ENCODE measurements around the gene IGFBP7. TPM values are rescaled to one million over a fixed set of nuclear protein-coding genes. Genes with fewer than 3 reads are reported as not detected.

The IGFBP7 gene
- total RNA-seq, 1 donor from 2014 or later = 3,484 TPM

DNA sequence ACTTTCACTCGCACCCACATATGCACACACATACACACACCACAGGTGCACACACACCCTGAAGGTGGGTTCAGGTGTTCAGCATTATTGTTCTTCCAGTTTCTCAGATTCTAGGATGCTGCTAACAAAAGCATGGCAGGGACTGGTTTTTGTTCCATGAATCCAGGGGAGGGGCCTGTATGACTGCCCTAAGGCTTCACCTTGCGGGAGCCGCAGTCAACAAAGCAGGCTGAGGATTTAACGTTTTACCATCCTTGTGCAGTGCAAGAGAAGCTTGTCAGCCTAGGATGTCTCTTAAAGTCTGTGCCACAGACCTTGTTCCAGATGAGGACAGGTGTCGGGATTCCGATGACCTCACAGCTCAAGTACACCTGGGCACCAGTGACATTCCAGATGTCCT, 69.7 kb downstream of the IGFBP7 start:
- Mint-ChIP-seq H3K36me3 (ENCODE audit: unreplicated experiment) (peaks cover 52% of the 10 kb centered on the region), H3K9me3 (ENCODE audit: unreplicated experiment) (no peaks in the 10 kb centered on the region), H3K4me1 (ENCODE audit: unreplicated experiment) (peaks cover 91% of the 10 kb centered on the region), H3K27me3 (ENCODE audit: unreplicated experiment) (no peaks in the 10 kb centered on the region), H3K4me3 (ENCODE audit: unreplicated experiment) (peak overlapping the region; percentile 10), H3K27ac (ENCODE audit: unreplicated experiment) (peak overlapping the region; percentile 92)
- TF ChIP-seq, protein P1, sequence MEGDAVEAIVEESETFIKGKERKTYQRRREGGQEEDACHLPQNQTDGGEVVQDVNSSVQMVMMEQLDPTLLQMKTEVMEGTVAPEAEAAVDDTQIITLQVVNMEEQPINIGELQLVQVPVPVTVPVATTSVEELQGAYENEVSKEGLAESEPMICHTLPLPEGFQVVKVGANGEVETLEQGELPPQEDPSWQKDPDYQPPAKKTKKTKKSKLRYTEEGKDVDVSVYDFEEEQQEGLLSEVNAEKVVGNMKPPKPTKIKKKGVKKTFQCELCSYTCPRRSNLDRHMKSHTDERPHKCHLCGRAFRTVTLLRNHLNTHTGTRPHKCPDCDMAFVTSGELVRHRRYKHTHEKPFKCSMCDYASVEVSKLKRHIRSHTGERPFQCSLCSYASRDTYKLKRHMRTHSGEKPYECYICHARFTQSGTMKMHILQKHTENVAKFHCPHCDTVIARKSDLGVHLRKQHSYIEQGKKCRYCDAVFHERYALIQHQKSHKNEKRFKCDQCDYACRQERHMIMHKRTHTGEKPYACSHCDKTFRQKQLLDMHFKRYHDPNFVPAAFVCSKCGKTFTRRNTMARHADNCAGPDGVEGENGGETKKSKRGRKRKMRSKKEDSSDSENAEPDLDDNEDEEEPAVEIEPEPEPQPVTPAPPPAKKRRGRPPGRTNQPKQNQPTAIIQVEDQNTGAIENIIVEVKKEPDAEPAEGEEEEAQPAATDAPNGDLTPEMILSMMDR (IDR thresholded peaks at IDR 0.05) = no peak
- no peak for DNase-seq (ENCODE audit: extremely low spot score, unreplicated experiment)

- H3K9me3 Mint-ChIP-seq (ENCODE audit: unreplicated experiment) = no peaks in the 10 kb centered on the region
- DNase-seq (ENCODE audit: extremely low spot score, unreplicated experiment) = no peak
- peak overlapping the region; percentile 14 for H3K4me3 Mint-ChIP-seq (ENCODE audit: unreplicated experiment)
- peaks cover 86% of the 10 kb centered on the region for H3K4me1 Mint-ChIP-seq (ENCODE audit: unreplicated experiment)
- TF ChIP-seq, protein P1 (IDR thresholded peaks at IDR 0.05) = no peak
- H3K36me3 Mint-ChIP-seq (ENCODE audit: unreplicated experiment) = peaks cover 54% of the 10 kb centered on the region
- peak overlapping the region; percentile 92 for H3K27ac Mint-ChIP-seq (ENCODE audit: unreplicated experiment)
- H3K27me3 Mint-ChIP-seq (ENCODE audit: unreplicated experiment) = no peaks in the 10 kb centered on the region
Measured at GRCh38 chr4:57039345-57039744, 70.8 kb downstream of the IGFBP7 start.

- DNase-seq (ENCODE audit: extremely low spot score, unreplicated experiment) = no peak
- H3K4me1 Mint-ChIP-seq (ENCODE audit: unreplicated experiment) = peaks cover 80% of the 10 kb centered on the region
- TF ChIP-seq, protein P1 (IDR thresholded peaks at IDR 0.05) = peak; percentile 77
- no peaks in the 10 kb centered on the region for H3K27me3 Mint-ChIP-seq (ENCODE audit: unreplicated experiment)
- peaks cover 65% of the 10 kb centered on the region for H3K36me3 Mint-ChIP-seq (ENCODE audit: unreplicated experiment)
- peak overlapping the region; percentile 92 for H3K27ac Mint-ChIP-seq (ENCODE audit: unreplicated experiment)
- H3K4me3 Mint-ChIP-seq (ENCODE audit: unreplicated experiment) = peak overlapping the region; percentile 40
- H3K9me3 Mint-ChIP-seq (ENCODE audit: unreplicated experiment) = no peaks in the 10 kb centered on the region
Measured at GRCh38 chr4:57037982-57038604, 72.1 kb downstream of the IGFBP7 start.

- DNase-seq (ENCODE audit: extremely low spot score, unreplicated experiment) = no peak
- peak overlapping the region; percentile 53 for H3K27ac Mint-ChIP-seq (ENCODE audit: unreplicated experiment)
- TF ChIP-seq, protein P1 (IDR thresholded peaks at IDR 0.05) = no peak
- peaks cover 48% of the 10 kb centered on the region for H3K4me1 Mint-ChIP-seq (ENCODE audit: unreplicated experiment)
- H3K36me3 Mint-ChIP-seq (ENCODE audit: unreplicated experiment) = peaks cover 82% of the 10 kb centered on the region
- H3K9me3 Mint-ChIP-seq (ENCODE audit: unreplicated experiment) = no peaks in the 10 kb centered on the region
- H3K4me3 Mint-ChIP-seq (ENCODE audit: unreplicated experiment) = no peak overlapping the region
- no peaks in the 10 kb centered on the region for H3K27me3 Mint-ChIP-seq (ENCODE audit: unreplicated experiment)
Measured at GRCh38 chr4:57034520-57034919, 75.7 kb downstream of the IGFBP7 start.

DNA sequence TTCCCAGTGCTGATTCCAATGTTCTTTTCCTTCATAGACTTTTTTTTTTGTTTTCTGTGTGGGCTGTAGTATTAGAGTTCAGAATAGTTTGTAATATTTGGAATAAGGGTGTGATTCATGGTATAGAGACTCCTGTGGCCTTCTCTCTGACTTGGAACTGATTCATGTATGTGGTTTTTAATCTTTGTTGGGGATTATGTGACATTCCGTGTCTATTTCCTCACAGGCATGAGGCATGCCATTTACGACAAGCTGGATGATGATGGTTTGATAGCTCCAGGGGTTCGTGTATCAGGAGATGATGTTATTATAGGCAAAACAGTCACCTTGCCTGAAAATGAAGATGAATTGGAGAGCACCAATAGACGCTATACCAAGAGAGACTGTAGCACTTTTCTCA, 87.1 kb downstream of the IGFBP7 start:
- peaks cover 61% of the 10 kb centered on the region for H3K4me1 Mint-ChIP-seq (ENCODE audit: unreplicated experiment)

More for the DNA sequence above, 87.1 kb downstream of the IGFBP7 start:
- Mint-ChIP-seq H3K27ac (ENCODE audit: unreplicated experiment) (peak overlapping the region; percentile 70), H3K27me3 (ENCODE audit: unreplicated experiment) (no peaks in the 10 kb centered on the region), H3K9me3 (ENCODE audit: unreplicated experiment) (no peaks in the 10 kb centered on the region), H3K36me3 (ENCODE audit: unreplicated experiment) (peaks cover 64% of the 10 kb centered on the region), H3K4me3 (ENCODE audit: unreplicated experiment) (no peak overlapping the region)
- no peak for DNase-seq (ENCODE audit: extremely low spot score, unreplicated experiment)
- TF ChIP-seq, protein P1 (IDR thresholded peaks at IDR 0.05) = no peak

Data from osteocyte (in vitro differentiated cells).